NOMO-1 treated with dmso at 0.1 percent for 144 hours (cell line): ENCODE measurements around the gene GLYATL3.
"Not testable (repeated sequence)": the region's sequence is repeated elsewhere in the genome, so short reads cannot be mapped to it uniquely, and the experiment has no call there.

ENCODE experiments used
- DNase-seq: peaks from one replicate; lab custom pipeline; 2025; ENCODE audit not compliant: unreplicated experiment; lab: John Stamatoyannopoulos, UW

Gene GLYATL3

GRCh38 chr6:49499623-49500022 is at the start of gene GLYATL3:
GLYATL3 (plus strand) TSS chr6:49499923; CDS start chr6:49511991, 12,068 bp downstream.
- no peak for DNase-seq

GRCh38 chr6:49453221-49453620 is 46.5 kb upstream of the GLYATL3 start:
- DNase-seq, result no peak

GRCh38 chr6:49454787-49455709 is 44.7 kb upstream of the GLYATL3 start:
- DNase-seq, result no peak

- no peak for DNase-seq
Observed at GRCh38 chr6:49457771-49458170, 42.0 kb upstream of the GLYATL3 start.

GRCh38 chr6:49462071-49462470 is 37.7 kb upstream of the GLYATL3 start:
- DNase-seq, result no peak

GRCh38 chr6:49462599-49462926 is 37.2 kb upstream of the GLYATL3 start:
- no peak for DNase-seq

GRCh38 chr6:49462927-49463611 is 36.7 kb upstream of the GLYATL3 start, which contains the start of the genes CENPQ and MMUT:
CENPQ (plus strand) TSS chr6:49463370; CDS start chr6:49470177, 6,807 bp downstream.
MMUT (minus strand) TSS chr6:49463253; CDS start chr6:49459466, 3,787 bp downstream.
- DNase-seq, result peak; percentile 95

- DNase-seq, result no peak
Observed at GRCh38 chr6:49463612-49463967, 36.1 kb upstream of the GLYATL3 start.

GRCh38 chr6:49464691-49465090 is 35.0 kb upstream of the GLYATL3 start:
- DNase-seq, result no peak

- peak; percentile 20 for DNase-seq
Observed at GRCh38 chr6:49468042-49468441, 31.7 kb upstream of the GLYATL3 start.

GRCh38 chr6:49476564-49476963 is 23.2 kb upstream of the GLYATL3 start:
- not testable (repeated sequence) for DNase-seq

- DNase-seq, result no peak
Observed at GRCh38 chr6:49479308-49479970, 20.3 kb upstream of the GLYATL3 start.

GRCh38 chr6:49481846-49482245 is 17.9 kb upstream of the GLYATL3 start:
- DNase-seq, result not testable (repeated sequence)

- DNase-seq, result not testable (repeated sequence)
Observed at GRCh38 chr6:49483380-49483779, 16.3 kb upstream of the GLYATL3 start.

GRCh38 chr6:49490633-49491032 is 9.1 kb upstream of the GLYATL3 start:
- no peak for DNase-seq

GRCh38 chr6:49497304-49497703 is 2.4 kb upstream of the GLYATL3 start:
- DNase-seq, result no peak

- DNase-seq, result no peak
Observed at GRCh38 chr6:49499126-49499525, 597 bp upstream of the GLYATL3 start.

- DNase-seq, result no peak
Observed at GRCh38 chr6:49504666-49505065, 4.9 kb downstream of the GLYATL3 start.

GRCh38 chr6:49506569-49507111 is 6.9 kb downstream of the GLYATL3 start:
- DNase-seq, result no peak

GRCh38 chr6:49509342-49509741 is 9.6 kb downstream of the GLYATL3 start:
- no peak for DNase-seq
